ENCODE results near the gene ALDH2. TPM values are rescaled to one million over a fixed set of nuclear protein-coding genes. Genes with fewer than 3 reads are reported as not detected.

ALDH2 gene
- total RNA-seq, 4 donors from 2014 or later: 148 to 278 (median 209) TPM

- H3K36me3 ChIP-seq: peaks cover 69 to 100% (median 87%) of the 10 kb centered on the region in 4 donors
- no peak for DNase-seq (ENCODE audit: extremely low spot score)
- no peak overlapping the region for H3K4me3 ChIP-seq
- no peaks in the 10 kb centered on the region for H3K9me3 ChIP-seq
- TF ChIP-seq POLR2AphosphoS5 (IDR thresholded peaks at IDR 0.05) (no peak), POLR2A (IDR thresholded peaks at IDR 0.05; ENCODE audit: low read depth) (no peak)
- TF ChIP-seq, protein P1, sequence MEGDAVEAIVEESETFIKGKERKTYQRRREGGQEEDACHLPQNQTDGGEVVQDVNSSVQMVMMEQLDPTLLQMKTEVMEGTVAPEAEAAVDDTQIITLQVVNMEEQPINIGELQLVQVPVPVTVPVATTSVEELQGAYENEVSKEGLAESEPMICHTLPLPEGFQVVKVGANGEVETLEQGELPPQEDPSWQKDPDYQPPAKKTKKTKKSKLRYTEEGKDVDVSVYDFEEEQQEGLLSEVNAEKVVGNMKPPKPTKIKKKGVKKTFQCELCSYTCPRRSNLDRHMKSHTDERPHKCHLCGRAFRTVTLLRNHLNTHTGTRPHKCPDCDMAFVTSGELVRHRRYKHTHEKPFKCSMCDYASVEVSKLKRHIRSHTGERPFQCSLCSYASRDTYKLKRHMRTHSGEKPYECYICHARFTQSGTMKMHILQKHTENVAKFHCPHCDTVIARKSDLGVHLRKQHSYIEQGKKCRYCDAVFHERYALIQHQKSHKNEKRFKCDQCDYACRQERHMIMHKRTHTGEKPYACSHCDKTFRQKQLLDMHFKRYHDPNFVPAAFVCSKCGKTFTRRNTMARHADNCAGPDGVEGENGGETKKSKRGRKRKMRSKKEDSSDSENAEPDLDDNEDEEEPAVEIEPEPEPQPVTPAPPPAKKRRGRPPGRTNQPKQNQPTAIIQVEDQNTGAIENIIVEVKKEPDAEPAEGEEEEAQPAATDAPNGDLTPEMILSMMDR (IDR thresholded peaks at IDR 0.05): no peak
- peak overlapping the region; percentile 36 to 64 (median 54) for H3K27ac ChIP-seq (replicated peaks in 1 of 4)
- peaks cover 11 to 35% (median 25%) of the 10 kb centered on the region in 4 donors for H3K4me1 ChIP-seq
- H3K27me3 ChIP-seq: no peaks in the 10 kb centered on the region
- 82% methylated on average over 8 of the region's 8 CpGs for WGBS
- intact Hi-C loops (cut with DNase I): no loop called here
These were observed 24.8 kb downstream of the ALDH2 start for GRCh38 chr12:111791507-111791906.

DNA sequence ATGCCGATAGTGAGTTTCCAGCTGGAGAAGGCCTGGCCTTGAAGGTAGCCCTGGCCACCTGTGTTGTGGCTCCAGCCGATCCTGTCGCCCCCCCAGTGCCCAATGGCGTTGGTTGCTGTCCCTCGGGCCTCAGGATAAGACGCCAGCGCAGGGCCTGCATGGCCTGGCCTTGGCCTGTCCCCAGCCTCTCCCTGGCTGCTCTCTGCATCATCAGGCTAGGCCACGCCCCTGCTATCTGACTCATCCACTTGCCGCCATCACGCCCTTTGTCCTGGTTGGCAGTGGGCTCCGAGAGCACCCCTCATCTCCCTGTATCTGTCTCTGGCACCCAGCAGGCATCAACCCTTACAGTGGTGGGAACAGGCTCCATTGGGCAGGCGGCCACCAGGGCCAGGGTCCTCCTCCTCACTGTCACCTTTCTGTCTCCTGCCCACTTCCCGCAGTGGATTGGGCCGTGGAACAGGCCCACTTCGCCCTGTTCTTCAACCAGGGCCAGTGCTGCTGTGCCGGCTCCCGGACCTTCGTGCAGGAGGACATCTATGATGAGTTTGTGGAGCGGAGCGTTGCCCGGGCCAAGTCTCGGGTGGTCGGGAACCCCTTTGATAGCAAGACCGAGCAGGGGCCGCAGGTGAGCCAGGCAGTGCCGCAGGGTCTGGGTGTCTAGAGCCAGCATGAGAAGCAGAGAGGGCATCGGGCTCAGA lies 25.6 kb downstream of the ALDH2 start:
- Histone ChIP-seq H3K27ac (replicated peaks in 1 of 4) (peak overlapping the region; percentile 36 to 64 (median 54)), H3K4me3 (no peak overlapping the region), H3K9me3 (no peaks in the 10 kb centered on the region), H3K27me3 (no peaks in the 10 kb centered on the region), H3K4me1 (peaks cover 11 to 29% (median 22%) of the 10 kb centered on the region in 4 donors), H3K36me3 (peaks cover 73 to 100% (median 87%) of the 10 kb centered on the region in 4 donors)
- TF ChIP-seq POLR2AphosphoS5 (IDR thresholded peaks at IDR 0.05) (peak in 1 of 2 donors; percentile 36), EP300 (IDR thresholded peaks at IDR 0.05) (no peak)
- intact Hi-C loops (cut with DNase I): no loop called here
- no peak for DNase-seq (ENCODE audit: extremely low spot score)
- 88% methylated on average over 26 of the region's 27 CpGs for WGBS

DNA sequence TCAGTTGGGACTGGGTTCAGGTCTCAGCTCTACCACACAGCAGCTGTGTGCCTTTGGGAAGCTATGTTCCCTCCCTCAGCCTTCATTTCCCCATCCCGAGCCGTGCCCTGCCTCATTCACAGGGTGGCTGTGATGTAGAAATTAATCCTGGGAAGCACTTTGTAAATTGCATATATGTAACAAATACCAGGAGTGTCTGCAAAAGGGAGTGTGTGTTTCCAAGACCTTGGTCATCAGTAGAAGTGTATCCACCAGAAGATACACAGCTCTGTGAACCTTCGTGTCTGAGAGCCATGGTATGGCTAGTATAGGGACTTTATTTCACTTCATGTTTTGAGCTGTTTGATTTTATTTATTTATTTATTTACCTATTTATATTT lies 26.1 kb downstream of the ALDH2 start:
- Histone ChIP-seq H3K27me3 (no peaks in the 10 kb centered on the region), H3K27ac (replicated peaks in 1 of 4) (peak overlapping the region in 3 of 4 donors; percentile 49 to 64 (median 58)), H3K4me1 (peaks cover 11 to 25% (median 20%) of the 10 kb centered on the region in 4 donors), H3K36me3 (peaks cover 78 to 100% (median 88%) of the 10 kb centered on the region in 4 donors), H3K9me3 (no peaks in the 10 kb centered on the region), H3K4me3 (no peak overlapping the region)
- no peak for TF ChIP-seq EP300 (IDR thresholded peaks at IDR 0.05)
- no peak for TF ChIP-seq POLR2AphosphoS5 (IDR thresholded peaks at IDR 0.05)
- intact Hi-C loops (cut with DNase I): no loop called here
- DNase-seq (ENCODE audit: extremely low spot score): no peak
- WGBS: 97% methylated on average over 3 of the region's 3 CpGs

DNA sequence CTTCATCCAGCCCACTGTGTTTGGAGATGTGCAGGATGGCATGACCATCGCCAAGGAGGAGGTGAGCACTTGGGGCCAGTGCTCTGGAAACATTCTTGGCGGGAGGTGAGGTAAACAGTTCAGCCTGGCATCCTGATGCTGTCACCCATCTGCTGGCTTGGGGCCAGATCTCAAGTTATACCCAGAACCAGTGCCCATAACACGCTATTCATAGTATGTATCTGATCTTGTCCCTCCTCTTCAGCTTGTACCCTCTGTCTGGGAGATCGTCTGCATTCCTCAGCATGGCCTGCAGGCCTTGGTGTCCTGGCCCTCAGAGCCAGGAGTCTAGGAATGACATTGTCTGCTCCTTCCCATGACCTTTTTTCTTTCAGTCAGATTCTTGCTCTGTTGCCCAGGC lies 31.4 kb downstream of the ALDH2 start:
- Histone ChIP-seq H3K4me1 (peaks cover 0 to 10% (median 6%) of the 10 kb centered on the region in 4 donors), H3K27me3 (no peaks in the 10 kb centered on the region), H3K27ac (replicated peaks in 1 of 4) (peak overlapping the region in 2 of 4 donors; percentile 14 to 19), H3K36me3 (peaks cover 91 to 100% (median 95%) of the 10 kb centered on the region in 4 donors), H3K4me3 (no peak overlapping the region), H3K9me3 (no peaks in the 10 kb centered on the region)
- TF ChIP-seq EP300 (IDR thresholded peaks at IDR 0.05) (no peak), POLR2AphosphoS5 (IDR thresholded peaks at IDR 0.05) (peak in 1 of 2 donors; percentile 11), POLR2A (IDR thresholded peaks at IDR 0.05; ENCODE audit: low read depth) (no peak)
- TF ChIP-seq, protein P1 (IDR thresholded peaks at IDR 0.05): no peak
- intact Hi-C loops (cut with DNase I): no loop called here
- no peak for DNase-seq (ENCODE audit: extremely low spot score)
- WGBS: 89% methylated on average over 3 of the region's 4 CpGs

DNA sequence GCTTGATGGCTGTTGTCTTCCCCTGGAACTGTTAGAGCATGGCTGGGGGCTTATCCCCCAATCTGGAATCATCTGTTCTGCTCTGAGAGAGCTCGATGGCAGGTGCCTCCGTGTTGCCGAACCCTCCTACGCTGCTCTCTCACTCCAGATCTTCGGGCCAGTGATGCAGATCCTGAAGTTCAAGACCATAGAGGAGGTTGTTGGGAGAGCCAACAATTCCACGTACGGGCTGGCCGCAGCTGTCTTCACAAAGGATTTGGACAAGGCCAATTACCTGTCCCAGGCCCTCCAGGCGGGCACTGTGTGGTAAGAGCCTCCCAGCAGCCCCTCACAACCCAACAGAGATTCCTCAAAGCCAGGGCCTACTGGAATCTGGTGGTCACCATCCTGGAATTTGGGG lies 33.0 kb downstream of the ALDH2 start:
- Histone ChIP-seq H3K36me3 (peaks cover 88 to 100% (median 95%) of the 10 kb centered on the region in 4 donors), H3K9me3 (no peaks in the 10 kb centered on the region), H3K27me3 (no peaks in the 10 kb centered on the region), H3K27ac (replicated peaks in 1 of 4) (no peak overlapping the region), H3K4me1 (peaks cover 0 to 10% (median 6%) of the 10 kb centered on the region in 4 donors), H3K4me3 (no peak overlapping the region)
- no peak for TF ChIP-seq EP300 (IDR thresholded peaks at IDR 0.05)
- TF ChIP-seq POLR2AphosphoS5 (IDR thresholded peaks at IDR 0.05): no peak
- TF ChIP-seq, protein P1 (IDR thresholded peaks at IDR 0.05): no peak
- no peak for TF ChIP-seq POLR2A (IDR thresholded peaks at IDR 0.05; ENCODE audit: low read depth)
- 100% methylated on average over 4 of the region's 9 CpGs for WGBS
- intact Hi-C loops (cut with DNase I): no loop called here
- no peak for DNase-seq (ENCODE audit: extremely low spot score)
